ENCODE measurements around the gene SF3B2.
"Not testable (repeated sequence)": the region's sequence is repeated elsewhere in the genome, so short reads cannot be mapped to it uniquely, and the experiment has no call there.

The SF3B2 gene, protein sequence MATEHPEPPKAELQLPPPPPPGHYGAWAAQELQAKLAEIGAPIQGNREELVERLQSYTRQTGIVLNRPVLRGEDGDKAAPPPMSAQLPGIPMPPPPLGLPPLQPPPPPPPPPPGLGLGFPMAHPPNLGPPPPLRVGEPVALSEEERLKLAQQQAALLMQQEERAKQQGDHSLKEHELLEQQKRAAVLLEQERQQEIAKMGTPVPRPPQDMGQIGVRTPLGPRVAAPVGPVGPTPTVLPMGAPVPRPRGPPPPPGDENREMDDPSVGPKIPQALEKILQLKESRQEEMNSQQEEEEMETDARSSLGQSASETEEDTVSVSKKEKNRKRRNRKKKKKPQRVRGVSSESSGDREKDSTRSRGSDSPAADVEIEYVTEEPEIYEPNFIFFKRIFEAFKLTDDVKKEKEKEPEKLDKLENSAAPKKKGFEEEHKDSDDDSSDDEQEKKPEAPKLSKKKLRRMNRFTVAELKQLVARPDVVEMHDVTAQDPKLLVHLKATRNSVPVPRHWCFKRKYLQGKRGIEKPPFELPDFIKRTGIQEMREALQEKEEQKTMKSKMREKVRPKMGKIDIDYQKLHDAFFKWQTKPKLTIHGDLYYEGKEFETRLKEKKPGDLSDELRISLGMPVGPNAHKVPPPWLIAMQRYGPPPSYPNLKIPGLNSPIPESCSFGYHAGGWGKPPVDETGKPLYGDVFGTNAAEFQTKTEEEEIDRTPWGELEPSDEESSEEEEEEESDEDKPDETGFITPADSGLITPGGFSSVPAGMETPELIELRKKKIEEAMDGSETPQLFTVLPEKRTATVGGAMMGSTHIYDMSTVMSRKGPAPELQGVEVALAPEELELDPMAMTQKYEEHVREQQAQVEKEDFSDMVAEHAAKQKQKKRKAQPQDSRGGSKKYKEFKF

DNA sequence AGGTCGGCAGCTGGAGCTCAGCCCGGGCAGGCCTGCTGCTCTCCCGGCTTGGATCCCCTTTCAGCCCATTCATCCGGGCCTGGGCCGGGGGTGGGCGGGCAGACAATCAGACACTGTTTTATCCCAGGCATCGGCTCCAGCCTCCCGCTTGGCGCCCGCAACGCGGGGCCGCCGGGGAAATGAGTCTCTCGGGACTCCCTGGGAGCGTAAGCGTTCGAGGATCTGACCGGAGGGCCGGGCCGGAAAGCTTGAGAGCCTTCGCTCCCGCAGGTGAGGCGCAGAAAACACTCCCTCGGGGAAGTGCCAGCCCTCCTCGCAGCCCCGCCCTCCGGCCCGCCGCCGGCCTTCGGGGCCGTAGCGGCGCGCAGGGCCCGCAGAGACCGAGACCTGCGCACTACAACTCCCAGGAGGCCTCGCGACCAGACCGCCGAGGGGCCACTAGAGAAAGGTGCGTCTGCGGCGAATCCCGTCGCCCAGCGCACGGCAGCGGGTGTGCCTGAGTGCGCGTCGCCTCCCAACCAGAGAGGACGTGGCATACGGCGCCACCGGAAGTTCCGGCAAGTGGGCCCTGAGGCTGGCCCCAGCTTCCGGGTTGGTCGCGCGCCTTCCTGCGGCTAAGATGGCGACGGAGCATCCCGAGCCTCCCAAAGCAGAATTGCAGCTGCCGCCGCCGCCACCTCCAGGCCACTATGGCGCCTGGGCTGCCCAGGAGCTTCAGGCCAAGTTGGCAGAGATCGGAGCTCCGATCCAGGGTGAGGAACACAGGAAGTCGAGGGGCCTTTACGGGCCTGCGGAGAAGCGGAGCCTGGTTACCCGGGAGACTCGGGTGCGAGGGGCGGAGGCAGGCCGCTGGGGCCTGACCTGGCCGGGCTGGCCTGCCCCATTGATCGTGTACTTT is at the start of gene SF3B2:
SF3B2 (plus strand) TSS at position 599 of the 898 bp plus-strand sequence; CDS start at position 620, 21 bp downstream.
- DNase-seq, result peak; percentile 98

DNA sequence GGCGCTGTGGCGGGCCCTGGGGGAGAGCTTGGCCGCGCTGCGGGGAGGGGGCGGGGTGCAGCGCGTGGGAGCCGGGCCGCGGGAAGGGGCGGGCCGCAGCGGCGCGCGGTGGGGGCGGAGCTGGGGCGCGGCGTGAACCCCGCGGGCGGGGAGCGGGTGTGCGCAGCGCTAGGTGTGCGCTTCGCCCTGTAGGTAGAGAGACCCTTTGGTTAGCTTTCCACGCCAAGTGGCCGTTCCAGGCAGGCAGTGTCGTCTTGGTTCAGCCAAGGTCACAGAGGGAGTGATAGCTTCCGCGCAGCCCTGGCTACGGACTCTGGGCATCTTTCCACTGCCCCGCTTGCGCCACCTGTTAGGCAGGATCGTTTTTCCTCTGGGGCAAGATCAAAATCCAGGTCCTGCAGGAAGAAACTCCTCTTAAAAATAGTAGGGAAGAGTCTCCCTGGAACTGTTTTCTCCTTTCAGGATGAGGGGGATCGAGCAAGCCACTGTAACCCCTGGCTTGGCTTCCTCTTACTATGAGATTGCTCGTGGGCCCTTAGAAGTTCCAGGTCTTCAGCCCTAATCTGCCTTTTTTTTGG is 49.4 kb upstream of the SF3B2 start:
- DNase-seq, result no peak

DNA sequence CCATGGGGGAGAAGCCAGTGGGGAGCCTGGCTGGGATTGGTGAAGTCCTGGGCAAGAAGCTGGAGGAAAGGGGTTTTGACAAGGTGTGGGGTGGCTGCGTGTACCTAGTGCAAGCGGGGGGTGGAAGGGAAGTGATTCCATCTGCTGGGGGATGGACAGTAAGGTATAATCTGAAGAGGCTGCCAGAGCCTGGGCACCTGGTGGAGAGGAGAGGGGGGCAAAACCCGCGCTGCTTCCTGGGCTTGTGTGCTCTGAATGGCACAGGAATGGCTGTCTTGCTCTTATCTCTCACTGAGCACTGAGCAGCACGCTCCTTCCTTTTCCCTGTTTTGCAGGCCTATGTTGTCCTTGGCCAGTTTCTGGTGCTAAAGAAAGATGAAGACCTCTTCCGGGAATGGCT is 48.9 kb upstream of the SF3B2 start:
- DNase-seq, result no peak

DNA sequence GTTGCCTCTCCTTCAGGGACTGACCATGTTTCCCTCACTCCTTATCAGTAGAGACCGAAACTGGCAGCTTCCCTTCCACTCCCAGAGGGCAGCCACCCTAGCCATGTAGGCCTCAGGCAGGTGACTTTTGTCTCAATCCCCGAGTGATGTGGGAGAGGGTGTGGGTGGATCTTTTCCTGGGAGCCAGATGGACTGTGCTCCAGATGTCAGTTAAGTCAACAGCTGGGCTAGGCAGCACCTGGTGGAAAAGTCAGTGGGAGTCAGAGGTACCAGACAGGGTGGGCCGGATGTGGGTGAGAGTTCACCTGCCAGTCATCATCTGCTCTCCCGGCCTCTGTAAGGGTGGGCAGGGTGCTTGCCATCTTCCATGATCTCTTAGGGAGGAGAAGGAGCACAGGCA is 48.0 kb upstream of the SF3B2 start:
- DNase-seq, result no peak

DNA sequence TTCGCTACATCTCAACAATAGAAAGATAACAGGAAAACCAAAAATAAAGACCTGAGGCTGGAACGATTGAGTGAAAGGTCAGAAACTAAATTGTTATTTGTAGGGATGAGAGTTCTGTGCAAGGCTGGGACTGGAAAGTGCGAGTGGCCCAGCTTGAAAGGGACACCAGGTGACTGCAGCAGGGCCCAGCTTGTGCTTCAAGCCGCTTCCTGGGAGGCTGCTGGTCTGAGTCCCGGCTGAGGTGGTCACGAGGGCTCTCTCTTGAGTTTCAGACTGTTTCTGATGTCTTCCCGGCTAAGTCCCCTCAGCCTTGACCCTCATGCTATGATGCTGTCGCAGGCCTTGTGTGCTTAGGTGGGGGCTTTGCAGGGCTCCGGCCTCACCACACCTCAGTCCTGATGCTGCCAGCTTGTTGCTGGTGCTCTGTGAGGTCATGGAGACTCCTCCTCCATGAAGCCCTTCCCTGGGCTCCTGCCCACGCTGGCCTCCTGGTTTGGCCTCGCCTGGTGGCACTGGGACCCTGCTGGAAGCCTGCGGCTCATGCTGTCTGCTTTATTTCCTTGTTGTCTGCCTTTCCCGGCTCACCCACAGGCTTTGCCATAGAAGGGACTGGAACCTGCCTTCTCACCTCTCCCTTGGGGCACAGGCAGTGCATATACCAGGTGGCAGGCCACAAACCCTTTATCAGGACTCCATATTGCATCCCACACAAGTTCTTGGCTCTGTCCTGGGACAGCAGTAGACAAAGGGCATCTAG is 45.9 kb upstream of the SF3B2 start:
- DNase-seq, result no peak

DNA sequence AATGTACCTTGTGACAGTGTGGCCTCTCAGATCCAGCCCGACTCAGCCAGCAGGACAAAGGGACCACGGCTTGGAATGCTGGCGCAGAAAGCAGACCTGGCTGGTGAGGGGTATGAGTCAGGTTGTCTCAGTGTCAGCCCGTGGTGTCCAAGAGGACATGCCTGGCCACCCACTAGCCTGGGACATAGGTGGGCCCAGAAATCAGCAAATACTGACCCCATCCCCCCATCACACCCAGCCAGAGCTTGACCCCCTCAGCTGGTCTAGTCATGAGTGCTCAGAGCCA is 45.3 kb upstream of the SF3B2 start:
- no peak for DNase-seq

DNA sequence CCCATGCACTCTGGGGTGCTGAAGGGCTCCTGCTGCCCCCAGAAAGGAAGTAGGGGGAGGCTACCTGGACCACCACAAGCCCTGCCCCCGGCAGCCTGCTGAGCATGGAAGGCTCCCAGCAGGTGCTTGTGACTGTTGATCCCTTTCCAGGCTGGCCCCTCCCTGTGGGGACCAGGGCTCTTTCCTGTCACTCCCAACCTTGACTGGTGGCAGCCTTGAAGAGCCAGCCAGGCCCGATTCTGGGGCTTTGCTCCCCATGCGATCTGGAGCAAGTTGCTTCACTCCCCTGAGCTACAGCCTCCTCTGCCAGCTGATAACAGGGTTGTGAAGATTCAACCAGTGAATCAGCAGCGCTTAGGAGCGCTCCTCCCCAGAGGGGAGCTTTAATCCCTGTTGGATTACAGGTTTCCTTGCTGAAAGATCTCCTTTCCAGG is 44.9 kb upstream of the SF3B2 start:
- no peak for DNase-seq

DNA sequence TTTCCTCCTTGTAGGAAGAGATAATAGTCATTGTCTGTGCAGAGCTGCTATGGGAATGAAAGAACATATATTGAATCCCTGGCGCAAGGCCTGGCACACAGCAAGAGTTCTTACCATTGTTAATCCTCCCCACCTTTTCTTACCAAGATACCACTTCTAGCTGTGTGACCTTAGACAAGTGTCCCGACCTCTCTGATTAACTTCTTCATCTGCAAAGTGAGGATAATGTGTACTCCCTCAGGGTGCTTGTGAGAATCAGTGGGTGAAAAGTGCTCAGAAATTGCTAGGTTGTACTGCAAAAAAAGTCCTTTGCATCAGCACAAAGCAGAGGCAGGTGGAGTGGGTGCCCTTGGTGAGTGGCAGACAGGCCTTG is 44.1 kb upstream of the SF3B2 start:
- no peak for DNase-seq

DNA sequence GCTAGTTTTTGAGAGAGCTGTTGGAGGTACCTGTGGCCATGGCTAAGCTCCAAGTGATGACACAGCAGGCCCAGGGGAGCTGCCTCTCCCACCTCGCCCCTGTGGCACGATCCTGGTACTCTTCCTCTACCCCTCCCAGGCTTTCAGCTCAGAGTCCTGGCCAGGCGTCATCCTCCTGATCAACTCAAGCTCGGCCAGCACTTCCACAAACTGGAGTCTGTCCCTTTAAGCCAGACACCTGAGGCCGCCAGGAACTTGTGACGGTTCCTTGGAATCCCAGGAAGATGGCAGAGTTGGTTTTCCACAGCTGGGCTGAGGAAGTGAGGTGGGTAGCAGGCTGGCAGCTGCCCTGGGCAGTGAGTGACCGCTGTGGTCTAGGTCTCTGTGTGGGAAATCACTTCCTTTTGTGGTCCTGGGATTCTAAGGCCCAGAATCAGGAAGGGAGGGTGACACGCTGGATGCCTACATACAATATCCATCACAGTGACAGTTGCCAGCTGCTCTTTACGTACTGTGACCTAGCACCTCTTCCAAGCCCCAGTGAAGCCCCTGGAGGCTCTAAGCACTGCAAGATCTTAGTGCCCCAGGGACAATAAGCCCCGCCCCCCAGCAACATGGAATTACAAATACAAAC is 43.6 kb upstream of the SF3B2 start:
- DNase-seq, result no peak

DNA sequence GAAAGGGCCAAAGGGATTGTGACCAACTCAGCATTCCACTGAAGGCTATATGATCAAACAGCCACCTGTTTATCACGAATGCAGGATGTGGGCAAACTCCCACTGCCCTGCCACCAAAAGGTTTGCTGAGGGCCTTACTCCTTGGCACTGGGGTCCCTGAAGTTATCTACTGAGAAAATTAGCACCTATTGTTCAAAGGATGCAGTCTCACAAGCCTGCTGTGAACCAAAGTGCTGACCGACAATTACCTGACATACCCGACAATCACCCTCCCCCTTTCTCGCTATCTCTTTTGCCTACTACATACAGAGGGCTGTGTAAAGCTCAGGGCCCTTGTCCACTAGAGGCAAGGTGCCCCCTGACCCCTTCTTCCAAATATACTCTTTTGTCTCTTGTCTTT is 42.1 kb upstream of the SF3B2 start:
- DNase-seq, result not testable (repeated sequence)

DNA sequence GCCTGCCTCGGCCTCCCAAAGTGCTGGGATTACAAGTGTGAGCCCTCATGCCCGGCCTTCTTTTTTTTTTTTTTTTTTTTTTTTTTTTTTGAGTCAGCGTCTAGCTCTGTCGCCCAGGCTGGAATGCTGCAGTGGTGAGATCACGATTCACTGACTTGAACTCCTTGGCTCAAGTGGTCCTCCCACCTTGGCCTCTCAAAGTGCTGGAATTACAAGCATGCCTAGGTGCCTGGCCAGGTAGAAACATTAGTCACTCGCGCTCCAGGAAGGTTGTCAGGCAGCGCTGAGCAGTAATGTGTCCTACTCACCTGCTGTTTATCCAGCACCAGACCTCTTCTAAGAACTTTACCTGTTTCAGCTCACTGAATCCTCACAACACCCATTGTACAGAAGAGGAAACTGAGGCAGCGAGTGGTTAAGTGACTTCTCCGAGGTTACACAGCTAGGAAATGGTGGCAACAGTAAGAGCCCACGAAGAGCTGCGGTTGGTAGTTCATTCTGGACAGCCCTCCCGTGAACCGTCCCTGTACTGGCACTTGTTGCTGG is 40.9 kb upstream of the SF3B2 start:
- no peak for DNase-seq

DNA sequence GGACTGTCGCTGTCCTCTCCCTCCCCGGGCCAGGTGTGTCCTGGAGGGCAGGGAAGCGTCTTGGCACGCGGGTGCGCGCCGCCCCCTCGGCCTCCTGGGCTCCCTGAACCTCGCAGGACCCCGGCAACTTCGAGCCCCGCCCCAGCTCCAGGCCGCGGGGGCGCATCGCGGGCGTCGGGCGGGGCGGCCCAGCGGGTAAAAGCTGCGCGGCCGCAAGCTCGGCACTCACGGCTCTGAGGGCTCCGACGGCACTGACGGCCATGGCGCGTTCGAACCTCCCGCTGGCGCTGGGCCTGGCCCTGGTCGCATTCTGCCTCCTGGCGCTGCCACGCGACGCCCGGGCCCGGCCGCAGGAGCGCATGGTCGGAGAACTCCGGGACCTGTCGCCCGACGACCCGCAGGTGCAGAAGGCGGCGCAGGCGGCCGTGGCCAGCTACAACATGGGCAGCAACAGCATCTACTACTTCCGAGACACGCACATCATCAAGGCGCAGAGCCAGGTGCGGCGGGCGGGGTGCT is 40.3 kb upstream of the SF3B2 start, which contains the start of gene CST6:
CST6 (plus strand) TSS at position 224 of the 519 bp plus-strand sequence; CDS start at position 261, 37 bp downstream.
- no peak for DNase-seq

DNA sequence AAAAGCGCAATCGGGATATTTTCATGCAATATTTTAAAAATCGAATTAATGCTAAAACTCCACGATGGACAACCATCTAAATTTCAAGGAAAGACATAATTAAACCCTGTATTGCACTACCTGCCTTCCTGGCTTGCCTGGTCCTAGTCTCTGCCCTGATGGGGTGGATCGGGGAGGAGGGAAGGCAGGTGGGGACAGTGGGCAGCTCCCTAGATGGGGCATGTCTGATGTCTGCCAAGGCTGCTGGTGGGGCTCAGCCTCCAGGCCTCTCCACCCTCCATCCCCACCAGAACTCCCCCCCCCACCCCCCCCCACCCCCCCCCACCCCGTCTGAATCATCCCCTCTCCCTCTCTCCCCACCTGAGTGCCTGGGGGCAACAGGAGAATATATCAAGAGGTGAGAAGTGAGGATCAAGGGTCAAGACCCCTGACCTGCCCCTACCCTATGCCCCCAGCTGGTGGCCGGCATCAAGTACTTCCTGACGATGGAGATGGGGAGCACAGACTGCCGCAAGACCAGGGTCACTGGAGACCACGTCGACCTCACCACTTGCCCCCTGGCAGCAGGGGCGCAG is 39.7 kb upstream of the SF3B2 start:
- no peak for DNase-seq

DNA sequence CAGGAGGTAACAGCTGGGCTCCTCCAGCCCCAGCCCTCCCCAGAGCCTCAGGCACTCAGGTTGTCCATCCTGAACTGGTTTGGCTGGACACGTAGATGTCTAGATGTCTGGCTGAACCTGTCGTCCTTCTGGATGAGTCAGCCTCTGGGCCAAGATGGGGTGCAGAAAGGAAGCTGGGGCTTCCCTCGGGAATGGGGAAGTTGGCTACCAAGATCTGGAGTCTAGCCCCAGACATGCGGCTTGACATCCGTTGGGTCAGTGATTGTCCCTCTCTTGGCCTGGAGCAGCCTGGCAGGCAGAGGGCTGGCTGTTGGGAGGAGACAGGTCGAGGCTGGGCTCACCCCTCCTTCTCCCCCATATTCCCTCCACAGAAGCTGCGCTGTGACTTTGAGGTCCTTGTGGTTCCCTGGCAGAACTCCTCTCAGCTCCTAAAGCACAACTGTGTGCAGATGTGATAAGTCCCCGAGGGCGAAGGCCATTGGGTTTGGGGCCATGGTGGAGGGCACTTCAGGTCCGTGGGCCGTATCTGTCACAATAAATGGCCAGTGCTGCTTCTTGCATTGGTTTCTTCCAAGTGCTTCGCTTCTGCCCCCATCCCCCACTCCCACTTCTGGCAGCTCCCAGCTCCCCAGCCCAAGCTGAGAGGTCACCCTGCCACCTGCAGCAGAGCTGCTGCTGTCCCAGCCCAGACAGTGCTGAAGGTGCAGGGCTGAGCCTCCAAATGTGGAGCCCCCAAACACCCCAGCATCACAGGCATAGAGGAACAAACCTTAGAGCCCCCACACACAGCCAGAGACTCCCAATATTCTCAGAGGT is 39.0 kb upstream of the SF3B2 start:
- DNase-seq, result no peak

DNA sequence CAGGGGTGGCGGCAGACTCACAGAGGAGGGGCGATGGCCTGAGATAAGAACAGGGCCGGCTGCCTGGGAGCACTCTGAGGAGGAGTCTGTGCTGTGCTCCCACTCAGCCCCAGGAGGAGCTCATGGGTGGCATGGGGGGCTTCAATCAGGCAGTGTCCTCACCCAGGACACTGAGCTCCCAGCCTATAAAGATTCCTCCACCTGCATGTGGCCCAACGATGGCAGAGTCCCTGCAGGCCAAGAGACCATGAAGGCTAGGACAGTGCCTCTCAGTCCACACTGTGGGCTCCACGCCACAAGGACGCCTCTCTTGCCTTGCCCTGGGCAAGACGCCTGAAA is 38.4 kb upstream of the SF3B2 start:
- no peak for DNase-seq

DNA sequence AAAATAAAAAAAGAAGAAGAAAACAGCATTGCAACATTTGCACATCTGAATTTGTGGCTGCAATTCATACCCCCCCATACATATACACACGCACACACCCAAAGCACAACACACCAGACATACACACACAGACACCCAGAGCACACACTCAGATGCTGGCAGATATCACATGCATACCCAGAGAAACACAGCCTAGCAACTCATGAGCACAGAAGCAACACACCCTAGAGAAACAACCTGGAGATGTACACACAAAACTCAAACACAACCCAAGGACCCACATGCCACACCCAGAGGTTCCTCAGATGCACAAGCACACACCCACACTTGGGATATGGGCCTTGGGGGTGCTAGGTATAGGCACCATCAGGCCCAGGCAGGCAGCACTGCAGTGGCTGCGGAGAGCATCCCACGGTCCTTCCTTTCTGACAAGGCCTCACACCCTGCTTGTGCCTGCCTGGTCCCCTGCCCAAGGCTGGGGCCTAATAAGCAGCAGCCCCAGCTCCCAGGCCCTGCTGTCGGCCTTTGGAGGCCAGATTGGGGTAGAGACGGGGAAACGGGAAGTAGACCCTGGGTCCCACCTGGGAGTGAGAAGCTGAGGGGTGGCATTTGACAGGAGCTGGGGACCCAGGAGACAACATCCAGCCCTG is 37.2 kb upstream of the SF3B2 start:
- DNase-seq, result no peak

DNA sequence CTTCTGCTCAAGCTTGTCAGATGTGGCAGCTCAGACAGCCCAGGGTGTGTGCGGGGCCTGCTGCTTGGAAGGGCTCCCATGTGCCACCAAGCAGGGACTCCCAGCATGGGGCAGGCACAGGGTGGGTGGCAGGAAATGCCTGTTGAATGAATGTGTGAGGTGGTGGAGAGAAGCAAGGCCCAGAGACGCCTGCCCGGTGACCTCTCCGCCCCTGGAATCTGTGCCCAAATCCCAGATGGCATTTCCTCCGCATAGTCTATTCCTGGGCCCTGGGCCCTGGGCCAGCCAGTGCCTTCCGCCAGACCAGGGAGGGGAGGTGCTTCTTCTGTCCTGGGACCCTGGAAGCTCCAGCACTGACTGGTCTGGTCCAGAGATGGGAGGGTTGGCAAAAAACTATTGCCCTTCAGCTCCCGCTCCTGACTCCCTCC is 36.7 kb upstream of the SF3B2 start:
- no peak for DNase-seq

DNA sequence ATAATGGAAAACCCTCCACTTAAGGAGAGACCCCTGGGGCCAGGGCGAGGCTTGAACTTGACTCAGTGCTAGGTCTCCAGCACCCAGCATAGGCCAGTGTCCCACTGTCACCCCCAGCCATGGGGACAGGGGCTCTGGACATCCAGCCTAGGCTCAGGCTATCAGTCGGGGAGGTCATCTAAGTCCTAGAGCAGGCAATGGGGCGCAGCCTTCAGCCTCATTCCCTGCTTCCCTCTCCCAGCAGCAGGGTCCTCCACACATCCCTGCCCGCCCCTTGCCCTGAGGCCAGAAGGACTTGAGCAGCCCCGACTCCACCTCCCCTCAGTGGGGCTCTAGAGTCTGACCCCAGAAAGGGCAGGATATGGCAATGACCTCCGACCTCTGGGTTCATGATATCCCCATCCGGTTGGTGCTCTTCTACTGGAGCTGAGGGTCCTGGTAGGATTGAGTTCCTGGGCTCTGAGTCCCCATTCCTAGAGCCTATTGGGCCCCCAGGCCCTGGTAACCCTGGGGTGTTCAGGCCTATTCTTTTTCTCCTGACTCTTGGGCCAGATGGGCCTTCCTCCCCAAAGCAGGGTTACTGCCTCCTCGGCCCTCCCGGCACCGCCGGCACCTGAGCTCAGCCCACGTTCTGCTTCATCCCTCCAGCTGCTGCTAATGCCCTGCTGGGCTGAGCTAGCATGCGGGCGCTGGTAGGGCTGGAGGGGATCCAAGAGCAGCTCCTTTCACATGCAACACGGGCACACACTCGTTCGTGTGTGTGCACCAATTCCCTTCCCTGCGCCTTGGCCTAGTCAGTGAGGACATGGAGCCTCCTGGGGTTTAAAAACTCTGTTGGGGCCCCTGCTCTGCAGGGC is 36.0 kb upstream of the SF3B2 start:
- no peak for DNase-seq

Measured in NK-92 treated with Interleukin-12 subunit alpha and Interleukin-12 subunit beta, amount 100 ng/mL, for 24 hours (cell line).